SK-N-SH treated with all-trans-retinoic acid at 6 μM for 48 hours (cell line): ENCODE results near the gene HAPLN2.

Experiments
- ARNTL ChIP-seq: fragments of 450-650 bp; formaldehyde crosslinking; IDR thresholded peaks from 2 replicates; pipeline ENCODE4 v1.5.0; 2020; ENCODE audit warnings: low read depth, mild to moderate bottlenecking, moderate library complexity, borderline replicate concordance
- BACH2 ChIP-seq: fragments of 250-450 bp; sonication (Bioruptor Pico); IDR thresholded peaks from 2 replicates; pipeline ENCODE4 v1.9.0; 2021; ENCODE audit warnings: mild to moderate bottlenecking, borderline replicate concordance
- CSDC2 ChIP-seq: fragments of 250-450 bp; sonication (Bioruptor Pico); IDR thresholded peaks from 2 replicates; pipeline ENCODE4 v1.5.0; 2020; ENCODE audit warnings: mild to moderate bottlenecking, moderate library complexity
- SNAI2 ChIP-seq: fragments of 250-450 bp; sonication (Bioruptor Pico); IDR thresholded peaks from 2 replicates; pipeline ENCODE4 v1.5.0; 2020; ENCODE audit warnings: mild to moderate bottlenecking, moderate library complexity
- TCF4 ChIP-seq: fragments of 250-450 bp; sonication (Bioruptor Pico); IDR thresholded peaks from 2 replicates; pipeline ENCODE4 v1.8.0; 2021; ENCODE audit warnings: mild to moderate bottlenecking, moderate library complexity, borderline replicate concordance
- TOX ChIP-seq: fragments of 250-450 bp; sonication (Bioruptor Pico); IDR thresholded peaks from 2 replicates; pipeline ENCODE4 v1.8.0; 2021; ENCODE audit warnings: mild to moderate bottlenecking, moderate library complexity, borderline replicate concordance
- ZFP3 ChIP-seq: fragments of 250-450 bp; sonication (Bioruptor Pico); IDR thresholded peaks from 2 replicates; pipeline ENCODE4 v1.5.0; 2020; ENCODE audit warnings: mild to moderate bottlenecking, moderate library complexity
- ZNF565 ChIP-seq: fragments of 450-650 bp; formaldehyde crosslinking; conservative IDR thresholded peaks from 2 replicates; pipeline ENCODE4 v1.5.0; 2020; ENCODE audit warnings: low read depth, mild to moderate bottlenecking, moderate library complexity
- ZNF8 ChIP-seq: fragments of 450-650 bp; formaldehyde crosslinking; IDR thresholded peaks from 2 replicates; pipeline ENCODE4 v1.5.0; 2020; ENCODE audit warnings: mild to moderate bottlenecking, moderate library complexity
- TF ChIP-seq, protein P1 (sequence below): fragments of 250-450 bp; sonication (Bioruptor Pico); IDR thresholded peaks from 2 replicates; pipeline ENCODE4 v1.5.1; 2020; ENCODE audit warnings: low read depth, mild to moderate bottlenecking, moderate library complexity
- TF ChIP-seq, protein P2 (sequence below): fragments of 250-450 bp; sonication (Bioruptor Pico); IDR thresholded peaks from 2 replicates; pipeline ENCODE4 v1.8.0; 2020; ENCODE audit warnings: mild to moderate bottlenecking, moderate library complexity, borderline replicate concordance

DNA sequence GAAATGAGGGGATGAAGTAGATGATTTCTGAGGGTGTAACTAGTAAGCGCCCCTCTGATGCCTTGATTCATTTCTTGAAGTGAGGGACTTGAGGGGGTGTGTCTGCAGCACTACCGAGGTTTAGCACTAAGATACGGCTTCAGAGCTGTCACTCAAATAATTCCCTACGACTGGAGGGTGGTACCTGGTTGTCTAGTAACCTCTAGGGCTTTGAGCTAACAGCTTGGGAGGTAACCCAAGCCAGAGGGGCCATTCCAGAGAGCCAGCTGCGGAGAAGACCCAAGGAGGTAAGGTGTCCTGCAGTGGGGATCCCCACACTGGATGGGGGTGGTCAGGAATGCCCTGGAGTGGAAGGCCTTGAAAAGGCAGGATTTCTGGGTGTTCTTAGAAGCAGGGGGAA lies 39.7 kb upstream of the HAPLN2 start, which contains the start of gene TTC24:
- TF ChIP-seq TOX (no peak), CSDC2 (CRISPR knock-in tag) (no peak), ZNF565 (CRISPR knock-in tag) (no peak), BACH2 (CRISPR knock-in tag) (no peak), SNAI2 (CRISPR knock-in tag) (no peak), TCF4 (CRISPR knock-in tag) (no peak), ZFP3 (CRISPR knock-in tag) (no peak), ZNF8 (CRISPR knock-in tag) (no peak), ARNTL (no peak)
- TF ChIP-seq, protein P1, sequence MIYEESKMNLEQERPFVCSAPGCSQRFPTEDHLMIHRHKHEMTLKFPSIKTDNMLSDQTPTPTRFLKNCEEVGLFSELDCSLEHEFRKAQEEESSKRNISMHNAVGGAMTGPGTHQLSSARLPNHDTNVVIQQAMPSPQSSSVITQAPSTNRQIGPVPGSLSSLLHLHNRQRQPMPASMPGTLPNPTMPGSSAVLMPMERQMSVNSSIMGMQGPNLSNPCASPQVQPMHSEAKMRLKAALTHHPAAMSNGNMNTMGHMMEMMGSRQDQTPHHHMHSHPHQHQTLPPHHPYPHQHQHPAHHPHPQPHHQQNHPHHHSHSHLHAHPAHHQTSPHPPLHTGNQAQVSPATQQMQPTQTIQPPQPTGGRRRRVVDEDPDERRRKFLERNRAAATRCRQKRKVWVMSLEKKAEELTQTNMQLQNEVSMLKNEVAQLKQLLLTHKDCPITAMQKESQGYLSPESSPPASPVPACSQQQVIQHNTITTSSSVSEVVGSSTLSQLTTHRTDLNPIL, result no peak
- TF ChIP-seq, protein P2, sequence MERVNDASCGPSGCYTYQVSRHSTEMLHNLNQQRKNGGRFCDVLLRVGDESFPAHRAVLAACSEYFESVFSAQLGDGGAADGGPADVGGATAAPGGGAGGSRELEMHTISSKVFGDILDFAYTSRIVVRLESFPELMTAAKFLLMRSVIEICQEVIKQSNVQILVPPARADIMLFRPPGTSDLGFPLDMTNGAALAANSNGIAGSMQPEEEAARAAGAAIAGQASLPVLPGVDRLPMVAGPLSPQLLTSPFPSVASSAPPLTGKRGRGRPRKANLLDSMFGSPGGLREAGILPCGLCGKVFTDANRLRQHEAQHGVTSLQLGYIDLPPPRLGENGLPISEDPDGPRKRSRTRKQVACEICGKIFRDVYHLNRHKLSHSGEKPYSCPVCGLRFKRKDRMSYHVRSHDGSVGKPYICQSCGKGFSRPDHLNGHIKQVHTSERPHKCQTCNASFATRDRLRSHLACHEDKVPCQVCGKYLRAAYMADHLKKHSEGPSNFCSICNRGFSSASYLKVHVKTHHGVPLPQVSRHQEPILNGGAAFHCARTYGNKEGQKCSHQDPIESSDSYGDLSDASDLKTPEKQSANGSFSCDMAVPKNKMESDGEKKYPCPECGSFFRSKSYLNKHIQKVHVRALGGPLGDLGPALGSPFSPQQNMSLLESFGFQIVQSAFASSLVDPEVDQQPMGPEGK (CRISPR knock-in tag), result no peak
